Panc1 (cell line): Measurements from ENCODE around the gene TEX11. TPM values are rescaled to one million over a fixed set of nuclear protein-coding genes. Genes with fewer than 3 reads are reported as not detected.

Source experiments
- ATAC-seq: fragments of 200-7000 bp; cut with Tn5 transposase; 2 replicates; pipeline ENCODE4 v1.9.1; 2020; ENCODE audit warnings: mild to moderate bottlenecking, moderate library complexity
- BruUV-seq: library from RNA; stranded (reverse); fragments of 400-500 nt; replicated peaks from 2 replicates; lab custom pipeline; 2021; lab: Mats Ljungman, UMichigan
- CTCF ChIA-PET: fragments of 300-600 bp; sonication (Branson Sonifier 250); formaldehyde crosslinking; loops from one replicate; lab custom pipeline; 2022; ENCODE audit warnings: antibody characterized with exemption; lab: Charles Lee
- POLR2A ChIA-PET: fragments of 300-600 bp; sonication (Branson Sonifier 250); formaldehyde crosslinking; loops from one replicate; lab custom pipeline; 2022; ENCODE audit warnings: antibody characterized with exemption; lab: Charles Lee
- DNase-seq: peaks from one replicate; pipeline ENCODE4 v3.0.0-alpha.2; 2010; ENCODE audit warnings: low read depth, low spot score
- H3K27ac ChIP-seq: 2 replicates; pipeline ENCODE4 v1.5.1; 2011; ENCODE audit warnings: mild to moderate bottlenecking, low read length, inconsistent platforms
- H3K27me3 ChIP-seq: fragments of 200-500 bp; sonication (Bioruptor generic); 2 replicates; pipeline ENCODE4 v1.6.0; 2014; ENCODE audit warnings: low read length, inconsistent platforms; ENCODE audit not compliant: control insufficient read depth, insufficient read depth
- H3K36me3 ChIP-seq: fragments of 200-500 bp; sonication (Bioruptor generic); 2 replicates; pipeline ENCODE4 v1.5.1; 2014; ENCODE audit warnings: inconsistent platforms, mild to moderate bottlenecking, low read length, moderate library complexity; ENCODE audit not compliant: control insufficient read depth, insufficient read depth
- H3K4me1 ChIP-seq: 2 replicates; pipeline ENCODE4 v1.5.1; 2011; ENCODE audit warnings: inconsistent platforms, mild to moderate bottlenecking, low read length, moderate library complexity; ENCODE audit not compliant: control insufficient read depth, insufficient read depth
- H3K4me3 ChIP-seq, 2 experiments: 2 replicates each; pipeline ENCODE4 v1.5.1; 2011 to 2012; ENCODE audit warnings: low read depth in 2 of 2, low read length in 2 of 2, mild to moderate bottlenecking in 2 of 2, inconsistent platforms in 1 of 2, moderate library complexity in 1 of 2
- H3K9me3 ChIP-seq: fragments of 200-500 bp; sonication (Bioruptor generic); 2 replicates; pipeline ENCODE4 v1.5.1; 2014; ENCODE audit warnings: low read depth, mild to moderate bottlenecking, inconsistent platforms, low read length, moderate library complexity; ENCODE audit not compliant: control insufficient read depth, insufficient read depth
- POLR2AphosphoS5 ChIP-seq: IDR thresholded peaks from 2 replicates; pipeline ENCODE4 v1.6.1; 2012; ENCODE audit warnings: mild to moderate bottlenecking, low read depth, low read length, moderate library complexity
- REST ChIP-seq, 2 experiments: IDR thresholded peaks; 2 replicates each; pipeline ENCODE4 v1.6.1; 2011 to 2012; ENCODE audit warnings: low read depth in 2 of 2, control low read depth in 1 of 2, low read length in 1 of 2, mild to moderate bottlenecking in 1 of 2, moderate library complexity in 1 of 2; ENCODE audit not compliant: insufficient read depth in 1 of 2
- SIN3A ChIP-seq: IDR thresholded peaks from 2 replicates; pipeline ENCODE4 v1.6.1; 2012; ENCODE audit warnings: low read depth, mild to moderate bottlenecking, low read length, moderate library complexity, borderline replicate concordance; ENCODE audit not compliant: insufficient read depth
- TCF7L2 ChIP-seq: IDR thresholded peaks from 2 replicates; pipeline ENCODE4 v1.6.1; 2011; ENCODE audit warnings: mild to moderate bottlenecking, low read depth, low read length, inconsistent platforms
- in situ Hi-C: cut with HindIII; loops from 2 replicates; pipeline ENCODE4 v1.10.0; 2016; ENCODE audit warnings: low sequenced_read_pairs, low pct_unique_long_range_greater_than_20kb
- intact Hi-C: fragments of 100-400 bp; cut with micrococcal nuclease; formaldehyde crosslinking; loops from one replicate; pipeline ENCODE4 v1.10.0; 2022; ENCODE audit not compliant: unreplicated experiment
- total RNA-seq: library from RNA; stranded (reverse); gene quantifications from one replicate; pipeline ENCODE4 v1.2.1, GENCODE V29; 2021; ENCODE audit not compliant: unreplicated experiment
- TF ChIP-seq, protein P1 (sequence below): fragments of 450-650 bp; IDR thresholded peaks from 2 replicates; pipeline ENCODE4 v1.5.1; 2017; ENCODE audit warnings: mild to moderate bottlenecking

Gene TEX11
- total RNA-seq, 1 experiment from 2014 or later, result not detected

- CTCF ChIA-PET, result no interaction called here
- no peak overlapping the region for H3K4me3 ChIP-seq
- in situ Hi-C loops (no loop called here), intact Hi-C loops (no loop called here)
- no peaks in the 10 kb centered on the region for H3K9me3 ChIP-seq
- no peak for ATAC-seq
- POLR2A ChIA-PET, result no interaction called here
- no peak overlapping the region for H3K27ac ChIP-seq
- H3K27me3 ChIP-seq, result no peaks in the 10 kb centered on the region
- no peak for DNase-seq
- BruUV-seq, result no TSS peak
- H3K4me1 ChIP-seq, result no peaks in the 10 kb centered on the region
- H3K36me3 ChIP-seq, result no peaks in the 10 kb centered on the region
- TF ChIP-seq, protein P1, sequence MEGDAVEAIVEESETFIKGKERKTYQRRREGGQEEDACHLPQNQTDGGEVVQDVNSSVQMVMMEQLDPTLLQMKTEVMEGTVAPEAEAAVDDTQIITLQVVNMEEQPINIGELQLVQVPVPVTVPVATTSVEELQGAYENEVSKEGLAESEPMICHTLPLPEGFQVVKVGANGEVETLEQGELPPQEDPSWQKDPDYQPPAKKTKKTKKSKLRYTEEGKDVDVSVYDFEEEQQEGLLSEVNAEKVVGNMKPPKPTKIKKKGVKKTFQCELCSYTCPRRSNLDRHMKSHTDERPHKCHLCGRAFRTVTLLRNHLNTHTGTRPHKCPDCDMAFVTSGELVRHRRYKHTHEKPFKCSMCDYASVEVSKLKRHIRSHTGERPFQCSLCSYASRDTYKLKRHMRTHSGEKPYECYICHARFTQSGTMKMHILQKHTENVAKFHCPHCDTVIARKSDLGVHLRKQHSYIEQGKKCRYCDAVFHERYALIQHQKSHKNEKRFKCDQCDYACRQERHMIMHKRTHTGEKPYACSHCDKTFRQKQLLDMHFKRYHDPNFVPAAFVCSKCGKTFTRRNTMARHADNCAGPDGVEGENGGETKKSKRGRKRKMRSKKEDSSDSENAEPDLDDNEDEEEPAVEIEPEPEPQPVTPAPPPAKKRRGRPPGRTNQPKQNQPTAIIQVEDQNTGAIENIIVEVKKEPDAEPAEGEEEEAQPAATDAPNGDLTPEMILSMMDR, result no peak
- TF ChIP-seq REST (IDR thresholded peaks at IDR 0.05; ENCODE audit: insufficient read depth in 1 of 2, low read depth in 2 of 2, low read length in 1 of 2), result no peak
- no peak for TF ChIP-seq TCF7L2
- no peak for TF ChIP-seq SIN3A
- TF ChIP-seq POLR2AphosphoS5, result no peak
Measured at GRCh38 chrX:70494441-70494840, 414.1 kb downstream of the TEX11 start.

DNA sequence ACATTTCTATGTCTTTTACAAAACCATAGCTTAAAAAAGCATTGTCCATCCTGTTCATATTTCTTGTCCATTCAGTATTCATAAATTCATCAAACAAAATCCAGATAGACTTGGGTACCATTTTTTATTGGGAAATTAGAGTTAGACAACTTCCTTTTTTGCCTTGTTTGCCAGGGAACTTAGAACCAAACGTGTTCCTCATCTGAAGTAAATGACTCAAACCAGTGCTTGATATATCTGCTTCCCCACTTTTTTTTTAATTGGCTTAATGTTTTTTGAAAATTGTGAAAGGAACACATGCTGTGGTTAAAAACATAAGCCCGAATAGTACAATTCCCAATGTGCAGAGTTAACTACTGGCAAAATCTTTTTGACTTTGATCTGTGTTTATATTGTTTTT lies 419.7 kb downstream of the TEX11 start:
- intact Hi-C loops, result no loop called here

More for the DNA sequence above, 419.7 kb downstream of the TEX11 start:
- Histone ChIP-seq H3K4me1 (no peaks in the 10 kb centered on the region), H3K27me3 (no peaks in the 10 kb centered on the region), H3K27ac (no peak overlapping the region), H3K4me3 (no peak overlapping the region), H3K36me3 (no peaks in the 10 kb centered on the region), H3K9me3 (no peaks in the 10 kb centered on the region)
- TF ChIP-seq TCF7L2, result no peak
- TF ChIP-seq REST (IDR thresholded peaks at IDR 0.05; ENCODE audit: insufficient read depth in 1 of 2, low read depth in 2 of 2, low read length in 1 of 2), result no peak
- TF ChIP-seq, protein P1, result no peak
- no peak for TF ChIP-seq SIN3A
- no peak for TF ChIP-seq POLR2AphosphoS5
- ATAC-seq (no peak), DNase-seq (no peak)
- POLR2A ChIA-PET, result no interaction called here
- CTCF ChIA-PET, result no interaction called here
- in situ Hi-C loops, result no loop called here
- BruUV-seq, result no TSS peak
